Omental fat pad (tissue), 4 donors: ENCODE results near the gene TNC. TPM values are rescaled to one million over a fixed set of nuclear protein-coding genes. Genes with fewer than 3 reads are reported as not detected.

Source experiments
- ATAC-seq: fragments of 150-250 bp; one replicate; pipeline ENCODE4 v1.9.1; 2016; ENCODE audit warnings: mild to moderate bottlenecking, moderate library complexity; ENCODE audit not compliant: low FRiP score
- DNase-seq: peaks from one replicate; pipeline ENCODE4 v3.0.0-alpha.2; 2019; ENCODE audit warnings: low spot score
- CTCF ChIP-seq, 3 donors: fragments of 450-650 bp; IDR thresholded peaks; one replicate each; pipeline ENCODE4 v1.5.1; 2016 to 2017; ENCODE audit warnings: antibody characterized with exemption in 3 of 3, mild to moderate bottlenecking in 3 of 3, moderate library complexity in 2 of 3
- total RNA-seq, 4 donors: library from RNA; depleted of rRNA; stranded (reverse); fragments of >200 nt; gene quantifications; one replicate each; pipeline ENCODE4 v1.1.0, GENCODE V29; 2016

TNC gene
- total RNA-seq, 4 donors from 2014 or later, result 3.2 to 44.2 (median 10.0) TPM

GRCh38 chr9:115022760-115023434 lies 95.1 kb downstream of the TNC start:
- DNase-seq (no peak), ATAC-seq (no peak)
- no peak for TF ChIP-seq CTCF (IDR thresholded peaks at IDR 0.05)

GRCh38 chr9:115018547-115019435 lies 99.2 kb downstream of the TNC start:
- no peak for ATAC-seq
- TF ChIP-seq CTCF (IDR thresholded peaks at IDR 0.05), result no peak
- no peak for DNase-seq

- ATAC-seq, result no peak
- no peak for DNase-seq
Observed at GRCh38 chr9:115016344-115016743, 101.6 kb downstream of the TNC start.

GRCh38 chr9:115015018-115015635 lies 102.8 kb downstream of the TNC start:
- ATAC-seq (peak; percentile 44), DNase-seq (no peak)
- TF ChIP-seq CTCF (IDR thresholded peaks at IDR 0.05), result no peak

More at GRCh38 chr9:115016344-115016743, 101.6 kb downstream of the TNC start:
- TF ChIP-seq CTCF (IDR thresholded peaks at IDR 0.05), result no peak

- DNase-seq (no peak), ATAC-seq (no peak)
- TF ChIP-seq CTCF (IDR thresholded peaks at IDR 0.05), result no peak
Observed at GRCh38 chr9:115014438-115014837, 103.5 kb downstream of the TNC start.

- DNase-seq, result no peak
- peak in 1 of 3 donors; percentile 46 for TF ChIP-seq CTCF (IDR thresholded peaks at IDR 0.05)
- peak; percentile 65 for ATAC-seq
Observed at GRCh38 chr9:115013998-115014397, 104.0 kb downstream of the TNC start.
